Stomach (tissue), 4 donors: Measurements from ENCODE around the gene B3GNT8.

Experiments
- EP300 ChIP-seq: sonication (generic); formaldehyde crosslinking; IDR thresholded peaks from one replicate; pipeline ENCODE4 v1.6.1; 2017; ENCODE audit warnings: antibody characterized with exemption
- TF ChIP-seq, protein P1 (sequence below), 7 experiments: fragments of 450-650 bp in 4 of 7; fragments of 200-600 bp in 3 of 7; sonication (generic) in 3 of 7; IDR thresholded peaks; one replicate each; pipeline ENCODE4 v1.5.1; 2016 to 2019; ENCODE audit warnings: antibody characterized with exemption in 7 of 7, control low read depth in 2 of 7, mild to moderate bottlenecking in 1 of 7

DNA sequence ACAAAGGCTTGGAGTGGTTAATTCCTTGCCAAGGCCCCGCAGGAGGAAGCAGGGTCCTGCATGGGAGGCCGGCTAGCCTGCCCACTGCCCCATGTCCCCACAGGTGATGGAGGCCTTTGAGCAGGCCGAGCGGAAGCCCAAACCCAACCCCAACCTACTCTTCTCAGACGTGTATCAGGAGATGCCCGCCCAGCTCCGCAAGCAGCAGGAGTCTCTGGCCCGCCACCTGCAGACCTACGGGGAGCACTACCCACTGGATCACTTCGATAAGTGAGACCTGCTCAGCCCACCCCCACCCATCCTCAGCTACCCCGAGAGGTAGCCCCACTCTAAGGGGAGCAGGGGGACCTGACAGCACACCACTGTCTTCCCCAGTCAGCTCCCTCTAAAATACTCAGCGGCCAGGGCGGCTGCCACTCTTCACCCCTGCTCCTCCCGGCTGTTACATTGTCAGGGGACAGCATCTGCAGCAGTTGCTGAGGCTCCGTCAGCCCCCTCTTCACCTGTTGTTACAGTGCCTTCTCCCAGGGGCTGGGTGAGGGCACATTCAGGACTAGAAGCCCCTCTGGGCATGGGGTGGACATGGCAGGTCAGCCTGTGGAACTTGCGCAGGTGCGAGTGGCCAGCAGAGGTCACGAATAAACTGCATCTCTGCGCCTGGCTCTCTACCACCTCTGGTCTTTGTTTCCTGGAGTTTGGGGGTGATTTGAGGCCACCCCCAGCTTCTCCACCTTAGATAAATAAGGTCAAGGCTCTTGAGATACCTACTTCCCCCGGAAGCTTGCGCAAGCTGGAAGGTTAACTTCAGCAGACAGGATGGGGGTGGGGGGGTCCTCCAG, 2.6 kb downstream of the B3GNT8 start:
- TF ChIP-seq, protein P1, sequence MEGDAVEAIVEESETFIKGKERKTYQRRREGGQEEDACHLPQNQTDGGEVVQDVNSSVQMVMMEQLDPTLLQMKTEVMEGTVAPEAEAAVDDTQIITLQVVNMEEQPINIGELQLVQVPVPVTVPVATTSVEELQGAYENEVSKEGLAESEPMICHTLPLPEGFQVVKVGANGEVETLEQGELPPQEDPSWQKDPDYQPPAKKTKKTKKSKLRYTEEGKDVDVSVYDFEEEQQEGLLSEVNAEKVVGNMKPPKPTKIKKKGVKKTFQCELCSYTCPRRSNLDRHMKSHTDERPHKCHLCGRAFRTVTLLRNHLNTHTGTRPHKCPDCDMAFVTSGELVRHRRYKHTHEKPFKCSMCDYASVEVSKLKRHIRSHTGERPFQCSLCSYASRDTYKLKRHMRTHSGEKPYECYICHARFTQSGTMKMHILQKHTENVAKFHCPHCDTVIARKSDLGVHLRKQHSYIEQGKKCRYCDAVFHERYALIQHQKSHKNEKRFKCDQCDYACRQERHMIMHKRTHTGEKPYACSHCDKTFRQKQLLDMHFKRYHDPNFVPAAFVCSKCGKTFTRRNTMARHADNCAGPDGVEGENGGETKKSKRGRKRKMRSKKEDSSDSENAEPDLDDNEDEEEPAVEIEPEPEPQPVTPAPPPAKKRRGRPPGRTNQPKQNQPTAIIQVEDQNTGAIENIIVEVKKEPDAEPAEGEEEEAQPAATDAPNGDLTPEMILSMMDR (IDR thresholded peaks at IDR 0.05): no peak
- no peak for TF ChIP-seq EP300
